Muscle of back (tissue), 13 donors: ENCODE measurements around the gene IFNG. TPM values are rescaled to one million over a fixed set of nuclear protein-coding genes. Genes with fewer than 3 reads are reported as not detected.
"Not testable (repeated sequence)": the region's sequence is repeated elsewhere in the genome, so short reads cannot be mapped to it uniquely, and the experiment has no call there.

Experiments
- DNase-seq, 3 donors: peaks; one replicate each; pipeline versions ENCODE4 v3.0.0 to v3.0.0-alpha.2; 2013
- long read RNA-seq, 9 donors: transcript quantifications; one replicate each; lab custom pipeline, GENCODE V29; 2026
- polyA plus RNA-seq, 10 donors: library from polyadenylated mRNA; unstranded; fragments of 120-200 nt; gene quantifications; one replicate each; pipeline ENCODE4 v1.2.1, GENCODE V29; 2013; ENCODE audit not compliant: insufficient read length in 10 of 10

The IFNG gene
- polyA plus RNA-seq: under 1 TPM in 2 of 10 donors, not detected in 8; 0.20 to 0.94 TPM
- long read RNA-seq, donor 1: 0 reads
- long read RNA-seq, donor 2: 0 reads
- long read RNA-seq, donor 3: 0 reads
- long read RNA-seq, donor 4: 0 reads
- long read RNA-seq, donor 5: 0 reads
- long read RNA-seq, donor 6: 0 reads
- long read RNA-seq, donor 7: 0 reads
- long read RNA-seq, donor 8: 0 reads
- long read RNA-seq, donor 9: 0 reads

DNA sequence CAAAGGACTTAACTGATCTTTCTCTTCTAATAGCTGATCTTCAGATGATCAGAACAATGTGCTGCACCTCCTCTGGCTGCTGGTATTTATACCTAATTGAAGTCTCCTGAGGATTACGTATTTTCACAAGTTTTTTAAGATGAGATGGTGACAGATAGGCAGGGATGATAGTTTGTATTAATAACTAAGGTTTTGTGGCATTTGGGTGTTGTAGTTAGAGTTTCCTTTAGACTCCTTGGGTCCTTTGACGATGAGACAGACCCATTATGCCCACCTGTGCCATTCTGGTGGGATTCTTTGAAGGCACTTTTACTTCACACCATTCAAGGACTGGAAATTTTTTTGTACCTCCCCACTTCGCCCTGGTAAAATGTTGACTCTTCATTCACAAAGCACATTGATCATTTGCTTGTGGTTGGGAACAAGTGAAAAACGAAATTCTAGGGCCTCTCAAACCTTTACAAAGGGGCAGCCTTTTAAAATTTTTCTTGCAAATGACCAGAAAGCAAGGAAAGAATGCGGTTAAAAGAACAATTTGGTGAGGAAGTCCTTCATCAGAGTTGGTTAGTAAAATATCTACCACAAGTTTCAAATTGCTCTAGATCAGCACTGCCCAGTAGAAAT lies at the start of gene IFNG:
IFNG (minus strand) TSS at position 60 of the 624 bp plus-strand sequence. CDS start 125 bp downstream, outside the sequence.
- no peak for DNase-seq

DNA sequence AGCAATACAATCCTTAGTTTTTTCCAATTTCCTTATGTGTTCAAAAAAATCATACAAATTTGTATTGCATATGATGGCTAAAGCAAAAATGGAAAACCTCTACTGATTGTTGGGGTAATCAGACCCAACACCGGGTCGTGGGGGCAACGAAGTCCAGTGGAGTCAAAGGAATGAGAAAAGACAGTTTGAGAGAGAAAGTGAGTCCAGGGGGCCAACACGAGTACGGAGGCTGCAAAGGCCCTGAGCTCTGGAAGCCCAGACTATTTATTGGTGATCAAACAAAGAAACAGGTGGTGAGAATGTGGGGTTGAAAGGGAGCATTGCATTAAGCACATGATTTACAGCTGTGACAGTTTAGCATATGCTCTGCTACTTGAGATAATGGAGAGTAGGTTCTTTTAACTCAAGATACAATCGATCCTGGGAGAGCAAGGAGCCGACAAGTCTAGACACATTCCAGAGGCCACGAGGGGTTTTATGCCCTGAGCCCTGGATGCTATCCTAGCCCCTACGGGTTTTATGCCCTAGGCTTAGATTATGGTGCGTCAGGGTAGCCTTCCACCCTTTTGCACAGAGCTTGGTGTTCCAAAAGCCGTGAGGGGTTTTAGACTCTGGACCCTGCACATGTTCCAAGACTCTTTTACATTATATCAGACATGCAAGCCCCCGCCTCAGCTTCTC lies 49.6 kb upstream of the IFNG start:
- not testable (repeated sequence) for DNase-seq

DNA sequence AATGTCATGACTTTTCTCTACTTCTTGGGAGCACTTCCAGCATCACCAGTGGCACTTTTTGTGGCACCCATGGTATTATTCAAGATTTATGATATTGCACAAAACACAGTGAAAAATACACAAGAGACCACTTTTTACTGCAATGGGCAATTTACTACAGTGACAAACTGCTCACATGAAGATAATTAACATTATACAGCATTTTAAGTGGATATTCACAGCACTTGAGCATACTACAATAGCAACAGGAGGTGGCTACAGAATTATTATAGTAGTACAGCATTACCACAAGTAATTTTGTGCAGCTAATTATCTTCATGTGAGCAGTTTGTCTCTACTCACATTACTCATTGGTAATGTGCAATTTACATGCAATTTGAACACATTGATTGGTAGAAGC lies 47.7 kb upstream of the IFNG start:
- DNase-seq: no peak

DNA sequence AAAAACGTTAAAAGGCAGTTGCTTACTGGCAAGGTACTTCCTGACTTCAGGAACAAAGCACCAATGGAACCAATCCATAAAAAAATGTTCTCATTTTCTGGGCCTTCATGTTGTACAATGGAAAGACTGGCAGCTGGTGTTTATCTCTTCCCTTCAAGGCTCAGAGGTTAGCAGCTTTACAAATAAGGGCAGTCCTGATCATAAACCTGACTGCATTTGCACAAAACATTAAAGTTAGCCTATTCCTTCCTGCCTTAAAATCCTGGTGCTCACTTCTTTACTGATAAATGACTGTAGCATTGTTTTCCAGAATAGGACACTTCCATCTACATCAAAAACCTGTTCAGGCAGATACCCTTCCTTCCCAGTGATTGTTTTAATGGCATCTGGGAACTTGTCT lies 46.9 kb upstream of the IFNG start:
- no peak for DNase-seq

DNA sequence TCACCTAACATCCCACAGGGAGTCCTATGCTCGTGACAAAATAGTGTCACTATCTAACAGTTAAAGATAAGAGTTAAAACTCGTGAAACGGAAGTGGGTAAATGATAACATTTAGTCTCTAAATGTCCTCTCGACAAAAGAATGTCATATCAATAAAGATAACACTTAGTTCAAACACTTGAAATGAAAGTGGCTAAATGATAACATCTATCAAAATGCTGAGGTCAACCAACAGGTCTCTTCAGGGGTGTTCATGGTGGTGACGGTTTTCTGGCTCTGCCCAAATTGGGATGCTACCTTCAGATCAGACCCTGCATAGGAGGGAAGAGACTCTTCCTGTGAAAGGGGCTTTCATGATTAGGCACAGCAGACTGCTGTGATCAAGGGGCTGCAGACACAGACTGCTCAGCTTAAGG lies 43.9 kb upstream of the IFNG start:
- DNase-seq: no peak

DNA sequence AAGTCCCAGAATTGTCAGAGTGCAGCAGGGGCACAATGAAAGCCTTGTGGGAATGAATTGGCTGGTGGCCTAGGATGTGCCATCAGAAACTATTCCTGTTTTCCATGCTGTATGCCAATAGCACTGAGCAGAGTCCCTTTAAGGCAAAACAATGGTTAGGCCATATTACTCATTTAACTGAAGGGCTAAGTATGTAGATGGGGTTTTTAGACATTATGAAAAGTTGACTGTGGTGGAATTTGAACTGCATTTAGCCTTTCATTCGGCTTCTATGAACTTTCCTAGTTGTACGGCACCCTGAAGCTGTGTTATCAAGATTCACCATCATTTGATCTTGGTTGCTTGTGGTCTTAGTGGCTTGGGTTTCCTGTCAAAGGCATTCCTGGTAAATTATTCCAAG lies 41.3 kb upstream of the IFNG start:
- no peak for DNase-seq

DNA sequence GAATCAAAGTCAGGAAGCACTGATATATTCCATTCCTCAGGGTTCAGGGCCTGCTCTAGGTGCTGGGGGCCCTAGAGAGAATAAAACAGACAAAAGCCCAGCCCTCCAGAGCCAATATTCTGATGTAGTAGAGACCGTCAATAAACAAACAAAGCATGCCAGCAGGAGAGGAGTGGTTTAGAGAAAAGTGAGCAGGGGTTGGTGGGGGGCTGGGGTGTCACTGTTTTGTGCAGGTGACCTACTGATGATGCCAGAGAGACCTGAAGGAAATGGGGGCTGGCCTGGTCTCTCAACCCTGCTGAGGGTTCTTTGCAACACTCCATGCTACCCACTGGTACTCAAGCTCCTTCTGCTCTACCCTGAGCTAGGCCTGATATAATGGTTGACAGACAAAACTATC lies 39.6 kb upstream of the IFNG start:
- no peak for DNase-seq

DNA sequence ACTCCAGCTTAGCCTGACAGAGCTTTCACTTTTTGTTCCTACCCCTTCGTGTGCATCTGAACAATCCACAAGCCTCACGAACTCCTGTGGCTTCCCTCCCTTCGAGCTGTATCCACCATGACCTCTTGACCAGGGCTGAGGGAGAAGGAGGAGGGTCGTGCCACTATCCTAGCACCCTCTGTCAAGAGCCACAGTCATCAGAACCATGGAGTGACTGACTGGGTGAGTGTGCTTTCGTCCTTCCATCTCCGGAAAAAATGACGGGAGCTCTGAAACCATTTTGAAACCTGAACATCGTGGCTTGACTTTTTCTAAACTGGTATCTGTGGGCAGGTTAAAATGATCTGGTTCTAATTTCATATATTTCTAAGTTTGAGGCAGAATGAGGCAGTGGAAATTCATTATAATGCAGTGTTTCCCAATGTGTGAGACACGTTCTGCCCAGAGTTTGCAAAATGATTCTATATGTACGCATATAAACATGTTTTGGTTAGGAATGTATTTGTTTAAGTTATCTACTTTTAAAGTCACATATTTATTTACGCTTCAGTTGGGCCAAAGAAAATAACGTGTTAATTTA lies 39.1 kb upstream of the IFNG start:
- DNase-seq: no peak

DNA sequence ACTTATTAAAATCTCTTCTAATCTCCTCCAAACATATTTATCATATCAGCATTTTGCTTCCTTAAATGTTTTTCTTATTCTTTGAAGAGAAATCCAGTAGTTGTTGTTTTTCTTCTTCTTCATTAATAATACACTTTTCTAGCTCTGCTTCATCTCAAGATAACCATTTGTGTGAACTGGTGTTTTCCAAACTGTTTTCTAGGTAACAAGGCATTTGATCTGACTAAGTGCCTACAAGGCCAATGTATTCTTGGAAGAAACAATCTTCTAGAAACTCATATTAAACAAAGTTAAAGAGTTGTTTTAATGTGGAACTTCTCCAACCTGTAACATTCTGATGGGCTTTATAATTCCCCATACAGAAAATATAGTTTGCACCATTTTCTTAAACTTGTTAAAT lies 30.8 kb upstream of the IFNG start:
- DNase-seq: no peak

DNA sequence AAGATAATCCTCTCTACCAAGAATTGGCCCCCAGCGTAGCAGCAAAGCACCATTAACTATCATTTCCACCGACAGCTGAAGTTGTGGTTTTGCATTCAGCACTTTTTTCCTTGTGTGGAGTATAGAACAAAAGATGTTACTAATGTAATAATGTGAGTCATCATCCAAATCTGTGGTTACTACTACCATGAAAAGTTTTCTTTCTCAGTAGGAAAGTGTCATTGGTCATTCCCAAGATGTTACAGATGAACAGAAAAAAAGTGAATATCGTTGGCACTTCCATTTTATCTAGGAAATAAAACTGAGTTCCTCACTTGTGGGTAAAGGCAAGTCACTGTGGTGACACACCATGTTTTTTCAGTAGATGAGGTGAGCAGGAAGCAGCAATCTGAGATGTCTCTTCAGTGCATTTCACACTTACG lies 30.3 kb upstream of the IFNG start:
- DNase-seq: peak in 1 of 3 donors; percentile 45

DNA sequence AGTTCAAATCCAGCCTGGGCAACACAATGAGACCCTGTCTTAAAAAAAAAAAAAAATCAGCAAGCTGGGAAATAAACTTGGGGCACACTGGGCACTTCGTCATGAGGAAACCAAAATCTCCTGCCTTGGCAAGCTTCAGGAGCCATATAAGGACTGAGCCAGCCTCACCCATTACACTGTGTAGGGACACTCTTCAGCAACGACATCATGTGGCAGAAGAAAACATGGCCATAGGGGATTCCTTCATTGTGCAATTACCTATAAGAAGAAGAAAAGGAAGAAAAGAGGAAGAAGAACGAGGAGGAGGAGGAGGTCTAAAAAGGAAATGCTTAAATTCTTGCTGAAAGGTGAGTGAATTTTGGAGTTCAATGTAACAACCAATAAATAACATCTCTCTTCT lies 26.1 kb upstream of the IFNG start:
- no peak for DNase-seq

DNA sequence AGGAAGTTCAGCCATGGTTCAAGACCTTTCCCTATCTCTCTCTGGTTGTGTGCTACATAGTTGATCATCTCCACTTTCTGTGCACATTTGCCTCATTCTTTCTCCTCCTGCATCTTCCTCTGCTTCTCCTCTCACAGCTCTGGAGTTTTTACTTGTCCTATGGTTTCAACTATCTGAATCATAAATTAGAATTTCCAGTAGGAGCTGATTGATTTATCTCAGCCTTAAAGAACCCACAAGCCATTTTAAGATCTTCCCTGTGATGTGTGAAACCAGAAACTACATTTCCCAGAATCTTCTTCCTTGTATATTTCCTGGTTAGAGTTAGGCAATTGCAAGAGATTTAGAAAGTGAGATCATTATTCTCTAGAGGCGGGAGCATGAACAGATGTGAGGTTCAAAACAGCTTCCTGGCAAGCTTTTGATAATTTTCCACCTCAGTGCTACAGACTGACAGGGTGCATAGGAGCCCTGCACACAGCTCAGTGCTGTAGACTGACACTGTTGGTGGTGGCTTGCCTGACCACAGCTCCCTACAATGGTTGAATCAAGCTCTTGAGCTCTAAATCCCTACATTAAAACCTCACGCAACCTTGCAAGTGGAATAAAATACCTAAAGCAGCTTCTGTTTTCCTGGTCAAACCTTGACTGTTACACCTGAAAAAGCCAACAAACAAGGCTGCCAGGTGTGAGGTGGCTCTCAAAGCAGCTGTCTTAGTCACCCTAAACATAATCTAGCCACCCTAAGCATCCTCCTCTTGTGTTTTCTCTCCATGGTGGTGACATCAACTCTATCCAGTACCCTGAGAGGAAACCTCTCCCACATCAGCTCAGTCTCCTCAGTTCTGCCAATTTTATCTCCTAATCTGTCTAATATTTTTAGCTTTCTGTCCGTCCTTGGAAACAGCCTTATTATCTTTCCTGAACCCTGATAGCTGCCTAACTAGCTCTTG lies 21.5 kb upstream of the IFNG start:
- DNase-seq: peak; percentile 1 to 57 (median 34)

DNA sequence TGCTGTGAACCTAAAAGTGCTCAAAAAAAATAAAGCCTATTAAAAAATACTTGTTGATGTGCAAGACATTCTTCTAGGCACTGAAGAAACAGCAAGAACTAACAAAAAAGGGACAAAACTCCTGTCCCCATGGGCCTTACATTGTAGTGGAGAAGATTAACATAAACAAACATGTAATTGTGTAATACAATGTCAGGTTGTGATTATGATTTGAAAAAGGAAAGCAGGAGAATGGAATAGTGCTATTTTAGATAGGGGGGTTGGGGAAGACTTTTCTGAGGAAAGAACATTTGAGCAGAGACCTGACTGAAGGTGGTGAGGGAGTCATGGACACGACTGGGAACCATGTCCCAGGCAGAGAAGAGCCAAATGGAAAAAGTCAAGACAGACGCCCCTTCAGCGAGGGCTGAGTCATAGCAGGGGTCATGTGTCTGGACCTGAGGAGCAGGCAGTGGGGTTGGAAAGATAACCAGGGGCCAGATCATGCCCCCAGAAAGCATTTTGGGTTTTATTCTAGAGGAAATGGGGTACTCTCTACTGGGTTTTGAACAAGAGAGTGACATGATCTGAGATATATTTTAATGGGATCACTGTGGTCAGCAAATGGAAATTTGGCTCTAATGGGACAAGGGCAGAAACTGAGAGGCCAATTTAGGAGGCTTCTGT lies 19.4 kb upstream of the IFNG start:
- DNase-seq: no peak

DNA sequence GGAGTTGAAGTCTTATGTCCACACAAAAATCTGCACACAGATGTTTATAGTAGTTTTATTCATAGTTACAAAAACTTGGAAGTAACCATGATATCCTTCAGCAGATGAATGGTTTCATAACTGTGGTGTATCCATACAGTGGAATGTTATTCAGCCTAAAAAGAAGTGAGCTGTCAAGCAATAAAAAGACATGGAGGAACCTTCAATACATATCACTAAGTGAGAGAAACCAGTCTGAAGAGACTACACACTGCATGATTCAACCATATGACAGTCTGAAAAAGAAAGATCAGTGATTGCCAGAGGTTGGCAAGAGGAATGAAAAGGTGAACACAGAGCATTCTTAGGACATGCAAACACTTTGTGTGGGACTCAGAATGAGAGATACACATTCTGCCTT lies 18.6 kb upstream of the IFNG start:
- DNase-seq: no peak

DNA sequence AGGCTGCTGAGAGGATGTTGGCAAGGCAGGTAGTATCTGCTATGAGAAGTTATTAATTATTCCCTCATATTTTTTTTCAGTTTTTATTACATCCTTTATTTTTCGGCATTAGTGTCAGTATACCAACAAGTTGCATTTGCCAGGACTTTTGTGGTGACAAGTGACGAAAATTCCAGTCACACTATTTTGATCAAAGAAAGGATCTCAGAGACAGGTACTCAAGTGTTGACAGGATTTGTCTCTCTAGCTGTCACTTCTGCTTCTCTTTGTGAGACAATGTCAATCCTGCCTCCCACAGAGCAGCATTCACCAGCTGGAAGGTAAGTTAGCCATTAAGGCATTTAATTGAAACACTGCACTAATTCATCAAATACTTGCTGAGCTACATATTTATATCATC lies 18.0 kb upstream of the IFNG start:
- no peak for DNase-seq

DNA sequence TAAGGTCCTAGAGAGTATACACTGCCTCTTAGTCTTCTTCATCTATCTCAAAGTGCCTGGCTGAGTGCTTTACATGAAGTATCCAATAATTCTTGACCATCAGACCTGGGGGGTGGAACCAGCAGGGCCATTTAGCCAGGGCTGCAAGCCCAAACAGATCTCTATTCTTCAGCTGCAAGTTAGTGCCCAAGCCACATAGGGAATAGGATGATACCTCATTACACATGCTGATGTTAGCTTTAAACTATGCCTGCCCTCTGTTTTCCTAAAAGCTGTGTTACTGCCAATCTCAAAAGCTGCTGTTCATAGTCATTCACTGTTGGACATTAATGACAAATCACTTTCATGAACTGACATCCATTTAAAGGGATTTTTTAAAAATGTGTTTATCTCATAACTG lies 16.7 kb upstream of the IFNG start:
- DNase-seq: peak in 1 of 3 donors; percentile 8

DNA sequence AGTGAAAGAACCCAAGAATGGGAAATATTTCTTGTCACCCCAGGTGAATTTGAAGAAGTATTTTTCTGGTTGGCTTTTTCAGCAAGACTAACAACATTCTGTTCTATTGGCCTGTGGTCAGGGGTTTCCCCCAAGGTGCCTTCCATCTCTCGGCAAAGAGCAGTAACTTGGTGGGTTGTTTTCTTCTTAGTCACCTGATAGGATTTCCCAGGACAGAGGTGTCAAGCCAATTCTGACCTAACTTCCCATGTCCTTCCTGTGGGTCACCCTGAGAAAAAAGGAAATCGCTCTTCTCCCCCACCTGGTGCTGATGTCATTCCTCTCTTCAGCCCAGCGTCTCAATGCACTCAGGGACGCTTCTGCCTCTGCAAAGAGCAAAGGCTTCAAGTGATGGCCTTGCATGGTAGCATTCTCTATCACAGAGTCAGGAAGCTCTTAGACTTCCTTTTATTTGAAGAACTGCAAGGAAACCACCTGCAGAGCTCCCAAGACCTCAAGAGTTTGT lies 16.1 kb upstream of the IFNG start:
- DNase-seq: peak in 1 of 3 donors; percentile 36

DNA sequence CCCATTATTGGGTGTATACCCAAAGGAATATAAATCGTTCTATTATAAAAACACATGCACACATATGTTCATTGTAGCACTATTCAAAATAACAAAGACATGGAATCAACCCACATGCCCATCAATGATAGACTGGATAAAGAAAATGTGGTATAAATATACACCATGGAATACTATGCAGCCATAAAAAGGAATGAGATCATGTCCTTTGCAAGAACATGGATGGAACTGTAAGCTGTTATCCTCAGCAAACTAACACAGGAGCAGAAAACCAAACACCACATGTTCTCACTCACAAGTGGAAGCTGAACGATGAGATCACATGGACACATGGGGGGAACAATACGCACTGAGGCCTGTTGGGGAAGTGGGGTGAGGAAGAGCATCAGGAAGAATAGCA lies 15.2 kb upstream of the IFNG start:
- DNase-seq: not testable (repeated sequence)

DNA sequence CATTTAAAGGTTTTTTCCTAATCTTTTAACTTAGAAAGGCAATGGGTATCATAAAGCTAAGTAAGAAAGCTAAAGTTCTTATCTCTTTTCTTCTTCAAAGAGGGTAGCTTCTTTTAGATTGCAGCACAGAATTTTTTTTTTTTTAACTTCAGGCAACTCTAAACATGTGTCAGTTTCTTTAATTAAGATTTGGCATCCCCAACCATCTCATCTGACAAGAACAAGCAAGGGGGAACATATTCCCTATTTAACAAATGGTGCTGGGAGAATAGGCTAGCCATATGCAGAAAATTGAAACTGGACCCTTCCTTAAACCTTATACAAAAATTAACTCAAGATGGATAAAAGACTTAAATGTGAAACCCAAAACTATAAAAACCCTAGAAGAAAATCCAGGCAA lies 14.3 kb upstream of the IFNG start:
- no peak for DNase-seq

DNA sequence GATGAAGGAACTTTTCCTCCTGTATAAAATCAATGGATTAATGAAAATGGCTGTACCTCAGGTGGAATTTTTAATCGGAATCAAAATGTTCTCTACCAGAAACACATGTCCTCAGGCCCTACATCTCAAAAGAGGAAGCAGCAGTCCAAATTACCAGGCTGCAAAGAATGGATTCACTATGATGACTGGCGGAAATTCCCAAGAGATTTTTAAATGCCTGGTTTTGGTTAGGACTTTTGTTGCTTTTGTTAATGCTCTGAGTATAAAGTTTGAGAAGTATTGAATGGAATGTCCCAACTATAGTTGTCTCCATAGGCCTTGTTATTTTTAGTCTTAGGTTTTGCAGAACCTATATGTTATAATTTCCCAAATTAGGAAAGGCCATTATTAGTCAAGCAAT lies 11.2 kb upstream of the IFNG start:
- DNase-seq: no peak
